ENCODE results near the gene PCDH1. TPM values are rescaled to one million over a fixed set of nuclear protein-coding genes. Genes with fewer than 3 reads are reported as not detected.

The PCDH1 gene
- total RNA-seq, 1 experiment from 2014 or later = 127 TPM

- H4K5ac ChIP-seq (ENCODE audit: insufficient read length, low read depth, low read length) = no peak overlapping the region
- H3K9me3 ChIP-seq (ENCODE audit: control insufficient read depth, low read depth, low read length) = no peaks in the 10 kb centered on the region
- peak overlapping the region; percentile 18 for H3K4me2 ChIP-seq (ENCODE audit: insufficient read depth, insufficient read length, low read length)
- H3K4me1 ChIP-seq (ENCODE audit: insufficient read depth, low read length) = peaks cover 2% of the 10 kb centered on the region; the same call in 1 of the 2 replicates
- no CpG with 5 or more reads among the region's 16 CpGs for WGBS (ENCODE audit: extremely low coverage, insufficient read length, low lambda C conversion rate)
- H2BK15ac ChIP-seq (ENCODE audit: low read depth, low read length) = no peak overlapping the region
- Mint-ChIP-seq H3K4me3 (peak overlapping the region; percentile 56 to 67), H3K27ac (no peak overlapping the region), H3K36me3 (ENCODE audit: insufficient read depth in 1 of 3, low read depth in 3 of 3) (no peaks in the 10 kb centered on the region), H3K27me3 (ENCODE audit: low read depth) (peaks cover 51% of the 10 kb centered on the region), H3K9me3 (no peaks in the 10 kb centered on the region; a peak in 1 of 5 replicates), H3K4me1 (peaks cover 20 to 24% of the 10 kb centered on the region in 2 experiments)
- H3K27me3 ChIP-seq (ENCODE audit: insufficient read depth, low read length) = no peaks in the 10 kb centered on the region; the same call in 1 of the 2 replicates
- no peak overlapping the region for H4K91ac ChIP-seq (ENCODE audit: insufficient read length, low read depth, low read length)
- H2BK120ac ChIP-seq (ENCODE audit: low read depth, low read length, poor library complexity, severe bottlenecking) = no peak overlapping the region
- TF ChIP-seq, protein P1, sequence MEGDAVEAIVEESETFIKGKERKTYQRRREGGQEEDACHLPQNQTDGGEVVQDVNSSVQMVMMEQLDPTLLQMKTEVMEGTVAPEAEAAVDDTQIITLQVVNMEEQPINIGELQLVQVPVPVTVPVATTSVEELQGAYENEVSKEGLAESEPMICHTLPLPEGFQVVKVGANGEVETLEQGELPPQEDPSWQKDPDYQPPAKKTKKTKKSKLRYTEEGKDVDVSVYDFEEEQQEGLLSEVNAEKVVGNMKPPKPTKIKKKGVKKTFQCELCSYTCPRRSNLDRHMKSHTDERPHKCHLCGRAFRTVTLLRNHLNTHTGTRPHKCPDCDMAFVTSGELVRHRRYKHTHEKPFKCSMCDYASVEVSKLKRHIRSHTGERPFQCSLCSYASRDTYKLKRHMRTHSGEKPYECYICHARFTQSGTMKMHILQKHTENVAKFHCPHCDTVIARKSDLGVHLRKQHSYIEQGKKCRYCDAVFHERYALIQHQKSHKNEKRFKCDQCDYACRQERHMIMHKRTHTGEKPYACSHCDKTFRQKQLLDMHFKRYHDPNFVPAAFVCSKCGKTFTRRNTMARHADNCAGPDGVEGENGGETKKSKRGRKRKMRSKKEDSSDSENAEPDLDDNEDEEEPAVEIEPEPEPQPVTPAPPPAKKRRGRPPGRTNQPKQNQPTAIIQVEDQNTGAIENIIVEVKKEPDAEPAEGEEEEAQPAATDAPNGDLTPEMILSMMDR (conservative IDR thresholded peaks at IDR 0.05) = no peak
- no peak for DNase-seq
- H2BK12ac ChIP-seq (ENCODE audit: insufficient read length, low read depth, low read length) = no peak overlapping the region
- no peak overlapping the region for H3K9ac ChIP-seq (ENCODE audit: extremely low read depth, insufficient read length, low read length)
- H2BK5ac ChIP-seq (ENCODE audit: insufficient read length, low read length) = no peak overlapping the region
- peak overlapping the region; percentile 17 for H2AFZ ChIP-seq (ENCODE audit: low read length)
- no peaks in the 10 kb centered on the region for H4K20me1 ChIP-seq (ENCODE audit: control insufficient read depth, insufficient read depth, insufficient read length)
- H3K79me1 ChIP-seq (ENCODE audit: insufficient read depth, low read depth, low read length, poor library complexity, severe bottlenecking) = no peaks in the 10 kb centered on the region
- no peaks in the 10 kb centered on the region for H3K79me2 ChIP-seq (ENCODE audit: insufficient read depth, low read length)
- H4K8ac ChIP-seq (replicated peaks; ENCODE audit: insufficient read length, low read depth, low read length) = no peak overlapping the region
- no peak overlapping the region for H3K27ac ChIP-seq (ENCODE audit: insufficient read length, low read depth, low read length)
- H3K4ac ChIP-seq (ENCODE audit: low read depth, low read length) = no peak overlapping the region
- no peak overlapping the region for H3K23ac ChIP-seq (ENCODE audit: insufficient read length, low read depth, low read length)
- no peak overlapping the region for H2BK20ac ChIP-seq (ENCODE audit: low read depth, low read length, poor library complexity, severe bottlenecking)
- no peak overlapping the region for H3K18ac ChIP-seq (ENCODE audit: insufficient read length, low read depth, low read length)
- H3K14ac ChIP-seq (ENCODE audit: insufficient read depth, low read length) = no peak overlapping the region
- no peak overlapping the region for H3K56ac ChIP-seq (ENCODE audit: insufficient read length, low read depth, low read length)
- peaks cover 4% of the 10 kb centered on the region for H3K23me2 ChIP-seq (ENCODE audit: insufficient read length, low read depth, low read length, poor library complexity, severe bottlenecking)
- no peak overlapping the region for H2AK5ac ChIP-seq (ENCODE audit: insufficient read length, low read length)
- no peak overlapping the region for H3T11ph ChIP-seq (ENCODE audit: low read length)
These were observed 35.5 kb upstream of the PCDH1 start for GRCh38 chr5:141913560-141914198.

Measured in H9 (cell line).